Astrocyte (in vitro differentiated cells and primary cell): ENCODE measurements around the gene IGFALS. TPM values are rescaled to one million over a fixed set of nuclear protein-coding genes. Genes with fewer than 3 reads are reported as not detected.

ENCODE experiments used
- DNase-seq: peaks from one replicate; pipeline ENCODE4 v3.0.0-alpha.2; 2010; ENCODE audit warnings: low read depth
- FAIRE-seq: peaks from 2 replicates; lab custom pipeline; 2011; peaks lifted over from hg19 to GRCh38; lab: Jason Lieb, UNC
- H2AFZ ChIP-seq: 2 replicates; pipeline ENCODE4 v1.6.0; 2012; ENCODE audit warnings: low read depth, low read length, inconsistent platforms
- H3K27ac ChIP-seq: 2 replicates; pipeline ENCODE4 v1.5.1; 2011; ENCODE audit warnings: low read depth, low read length, inconsistent platforms
- H3K27me3 ChIP-seq: 2 replicates; pipeline ENCODE4 v1.6.0; 2011; ENCODE audit warnings: low read length, inconsistent platforms; ENCODE audit not compliant: insufficient read depth
- H3K36me3 ChIP-seq: 2 replicates; pipeline ENCODE4 v1.5.1; 2011; ENCODE audit warnings: low read length, inconsistent platforms; ENCODE audit not compliant: insufficient read depth
- H3K4me1 ChIP-seq: 2 replicates; pipeline ENCODE4 v1.5.1; 2011; ENCODE audit warnings: low read length, inconsistent platforms; ENCODE audit not compliant: insufficient read depth
- H3K4me2 ChIP-seq: 2 replicates; pipeline ENCODE4 v1.6.0; 2012; ENCODE audit warnings: low read length, inconsistent platforms
- H3K4me3 ChIP-seq: 2 replicates; pipeline ENCODE4 v1.5.1; 2011; ENCODE audit warnings: low read depth, mild to moderate bottlenecking, low read length, inconsistent platforms; ENCODE audit not compliant: insufficient read depth
- H3K79me2 ChIP-seq: 2 replicates; pipeline ENCODE4 v1.6.0; 2012; ENCODE audit warnings: mild to moderate bottlenecking, low read length, inconsistent platforms; ENCODE audit not compliant: insufficient read depth
- H3K9ac ChIP-seq: 2 replicates; pipeline ENCODE4 v1.6.0; 2012; ENCODE audit warnings: mild to moderate bottlenecking, low read length, inconsistent platforms
- H3K9me3 ChIP-seq: 2 replicates; pipeline ENCODE4 v1.5.1; 2012; ENCODE audit warnings: low read depth, mild to moderate bottlenecking, low read length, inconsistent platforms; ENCODE audit not compliant: insufficient read depth
- H4K20me1 ChIP-seq: 2 replicates; pipeline ENCODE4 v1.6.0; 2012; ENCODE audit warnings: low read length, inconsistent platforms; ENCODE audit not compliant: insufficient read depth
- H3K27ac Mint-ChIP-seq: one replicate; pipeline ENCODE4 v1.8.0; 2021; ENCODE audit warnings: mild to moderate bottlenecking, mixed read lengths; ENCODE audit not compliant: unreplicated experiment
- H3K27me3 Mint-ChIP-seq: one replicate; pipeline ENCODE4 v1.8.0; 2021; ENCODE audit warnings: low read depth, mixed read lengths; ENCODE audit not compliant: unreplicated experiment
- H3K36me3 Mint-ChIP-seq: one replicate; pipeline ENCODE4 v1.8.0; 2021; ENCODE audit warnings: low read depth, mixed read lengths; ENCODE audit not compliant: unreplicated experiment
- H3K4me1 Mint-ChIP-seq: one replicate; pipeline ENCODE4 v1.8.0; 2021; ENCODE audit warnings: low read depth, mixed read lengths; ENCODE audit not compliant: unreplicated experiment
- H3K4me3 Mint-ChIP-seq: one replicate; pipeline ENCODE4 v1.8.0; 2021; ENCODE audit warnings: mild to moderate bottlenecking, moderate library complexity, mixed read lengths; ENCODE audit not compliant: unreplicated experiment
- H3K9me3 Mint-ChIP-seq: one replicate; pipeline ENCODE4 v1.8.0; 2021; ENCODE audit warnings: mild to moderate bottlenecking, mixed read lengths; ENCODE audit not compliant: unreplicated experiment
- EZH2 ChIP-seq: IDR thresholded peaks from 2 replicates; pipeline ENCODE4 v1.6.1; 2012; ENCODE audit warnings: mild to moderate bottlenecking, low read length, inconsistent platforms; ENCODE audit not compliant: insufficient read depth
- total RNA-seq: library from RNA; stranded (reverse); gene quantifications from 2 replicates; pipeline ENCODE4 v1.2.1, GENCODE V29; 2021
- TF ChIP-seq, protein P1 (sequence below): IDR thresholded peaks from 2 replicates; pipeline ENCODE4 v1.5.1; 2011; ENCODE audit warnings: low read depth, mild to moderate bottlenecking, inconsistent platforms, low read length, moderate library complexity; ENCODE audit not compliant: insufficient read depth

IGFALS gene
- total RNA-seq, 1 donor from 2014 or later, result not detected

DNA sequence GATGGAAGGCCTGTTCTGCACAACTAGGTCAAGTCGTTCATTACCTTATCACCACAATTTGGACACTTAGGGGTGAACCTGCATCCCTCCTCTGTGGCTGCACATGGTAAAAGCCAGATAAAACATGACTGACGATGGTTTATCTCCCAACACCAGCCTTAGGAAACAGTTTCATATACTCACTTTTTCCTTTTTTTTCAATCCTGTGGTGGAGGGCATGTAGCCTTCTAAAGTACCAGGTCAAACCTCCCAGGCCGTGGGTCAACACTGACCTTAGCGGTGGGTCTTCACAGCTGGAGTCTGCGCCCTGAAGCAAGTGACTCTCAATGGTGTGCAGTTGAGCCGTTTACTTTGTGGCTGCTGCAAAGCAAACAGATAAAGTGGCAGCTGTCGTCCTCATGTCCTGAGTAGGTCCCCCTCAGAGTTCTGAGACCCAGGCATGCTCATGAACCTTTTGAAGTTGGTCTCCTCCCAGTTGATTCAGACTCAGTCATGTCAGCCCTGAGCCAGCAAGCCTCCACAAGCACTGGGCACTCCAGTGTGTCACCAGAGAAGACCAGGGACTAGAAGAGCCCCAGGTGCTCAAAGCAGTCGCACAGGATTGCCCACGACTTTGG, 39.4 kb upstream of the IGFALS start:
- Mint-ChIP-seq H3K27me3 (no peaks in the 10 kb centered on the region), H3K36me3 (peaks cover 6% of the 10 kb centered on the region), H3K4me3 (peak overlapping the region; percentile 71), H3K27ac (no peak overlapping the region), H3K9me3 (peaks cover 5% of the 10 kb centered on the region), H3K4me1 (peaks cover 12% of the 10 kb centered on the region)
- Histone ChIP-seq H3K4me1 (no peaks in the 10 kb centered on the region), H3K36me3 (peaks cover 6% of the 10 kb centered on the region), H3K9me3 (no peaks in the 10 kb centered on the region), H3K9ac (no peak overlapping the region), H3K4me3 (no peak overlapping the region), H2AFZ (no peak overlapping the region), H3K4me2 (no peak overlapping the region), H3K27me3 (no peaks in the 10 kb centered on the region), H3K27ac (no peak overlapping the region), H4K20me1 (peaks cover 24% of the 10 kb centered on the region), H3K79me2 (peaks cover 20% of the 10 kb centered on the region)
- FAIRE-seq (no peak), DNase-seq (no peak)
- TF ChIP-seq, protein P1, sequence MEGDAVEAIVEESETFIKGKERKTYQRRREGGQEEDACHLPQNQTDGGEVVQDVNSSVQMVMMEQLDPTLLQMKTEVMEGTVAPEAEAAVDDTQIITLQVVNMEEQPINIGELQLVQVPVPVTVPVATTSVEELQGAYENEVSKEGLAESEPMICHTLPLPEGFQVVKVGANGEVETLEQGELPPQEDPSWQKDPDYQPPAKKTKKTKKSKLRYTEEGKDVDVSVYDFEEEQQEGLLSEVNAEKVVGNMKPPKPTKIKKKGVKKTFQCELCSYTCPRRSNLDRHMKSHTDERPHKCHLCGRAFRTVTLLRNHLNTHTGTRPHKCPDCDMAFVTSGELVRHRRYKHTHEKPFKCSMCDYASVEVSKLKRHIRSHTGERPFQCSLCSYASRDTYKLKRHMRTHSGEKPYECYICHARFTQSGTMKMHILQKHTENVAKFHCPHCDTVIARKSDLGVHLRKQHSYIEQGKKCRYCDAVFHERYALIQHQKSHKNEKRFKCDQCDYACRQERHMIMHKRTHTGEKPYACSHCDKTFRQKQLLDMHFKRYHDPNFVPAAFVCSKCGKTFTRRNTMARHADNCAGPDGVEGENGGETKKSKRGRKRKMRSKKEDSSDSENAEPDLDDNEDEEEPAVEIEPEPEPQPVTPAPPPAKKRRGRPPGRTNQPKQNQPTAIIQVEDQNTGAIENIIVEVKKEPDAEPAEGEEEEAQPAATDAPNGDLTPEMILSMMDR, result no peak
- TF ChIP-seq EZH2, result no peak

DNA sequence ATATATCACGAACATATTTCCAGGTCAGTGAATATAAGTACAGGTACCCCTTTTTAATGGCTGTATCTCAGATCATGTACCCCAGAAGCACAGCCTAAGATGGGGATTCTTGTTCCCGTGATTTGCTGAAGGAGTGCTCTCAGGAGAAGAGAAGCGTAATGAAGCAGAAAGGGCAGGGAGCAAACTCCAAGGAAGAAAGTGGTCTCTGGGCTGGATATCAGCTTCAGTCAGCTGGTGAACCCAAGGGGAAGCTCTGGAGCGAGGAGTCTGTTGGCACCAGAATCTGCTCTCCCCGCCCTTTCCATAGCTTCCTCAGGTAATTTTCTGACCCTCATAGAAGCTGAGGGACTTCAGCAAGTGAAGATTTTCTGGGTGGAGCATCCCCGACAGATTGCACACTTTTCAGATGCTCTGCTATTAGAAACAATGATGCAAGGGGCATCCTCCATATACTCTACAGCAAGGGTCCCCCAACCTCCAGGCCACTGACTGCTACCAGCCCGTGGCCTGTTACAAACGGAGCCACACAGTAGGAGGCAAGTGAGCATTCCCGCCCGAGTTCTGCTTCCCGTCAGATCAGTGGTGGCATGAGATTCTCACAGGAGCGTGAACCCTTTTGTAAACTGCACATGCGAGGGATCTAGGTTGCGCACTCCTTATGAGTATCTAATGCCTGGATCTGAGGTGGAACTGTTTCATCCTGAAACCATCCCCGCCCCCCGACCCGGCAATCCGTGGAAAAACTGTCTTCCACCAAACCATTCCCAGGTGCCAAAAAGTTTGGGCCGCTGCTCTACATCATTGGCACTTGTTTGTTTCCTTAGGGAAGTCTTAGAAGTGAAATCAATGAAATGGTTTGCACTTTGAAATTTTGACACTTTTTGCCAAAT, 37.9 kb upstream of the IGFALS start:
- no peak overlapping the region for H3K27ac ChIP-seq
- H2AFZ ChIP-seq, result no peak overlapping the region
- peaks cover 24% of the 10 kb centered on the region for H4K20me1 ChIP-seq
- Mint-ChIP-seq H3K4me3 (no peak overlapping the region), H3K4me1 (peaks cover 12% of the 10 kb centered on the region), H3K36me3 (peaks cover 6% of the 10 kb centered on the region), H3K27me3 (no peaks in the 10 kb centered on the region), H3K27ac (no peak overlapping the region), H3K9me3 (peaks cover 5% of the 10 kb centered on the region)
- H3K27me3 ChIP-seq, result no peaks in the 10 kb centered on the region
- no peak overlapping the region for H3K9ac ChIP-seq
- no peak for TF ChIP-seq EZH2
- TF ChIP-seq, protein P1, result no peak
- H3K79me2 ChIP-seq, result peaks cover 28% of the 10 kb centered on the region
- DNase-seq (no peak), FAIRE-seq (no peak)
- no peak overlapping the region for H3K4me2 ChIP-seq
- H3K9me3 ChIP-seq, result no peaks in the 10 kb centered on the region
- H3K36me3 ChIP-seq, result peaks cover 6% of the 10 kb centered on the region
- H3K4me1 ChIP-seq, result no peaks in the 10 kb centered on the region
- no peak overlapping the region for H3K4me3 ChIP-seq
